ENCODE measurements around the gene TMUB1. TPM values are rescaled to one million over a fixed set of nuclear protein-coding genes. Genes with fewer than 3 reads are reported as not detected.

TMUB1 gene
- total and polyA plus RNA-seq, 9 of the 15 experiments (the other 6 are each of a cell fraction or from before 2014, with no cell fraction given), result 0.14 to 241 (median 74.1) TPM

GRCh38 chr7:151075978-151076426 is 7.3 kb downstream of the TMUB1 start:
- Histone ChIP-seq H3K79me2 (ENCODE audit: control insufficient read depth, insufficient read depth, low read length) (peaks cover 25% of the 10 kb centered on the region), H3K36me3 (ENCODE audit: control insufficient read depth, insufficient read depth, low read length) (peaks cover 86% of the 10 kb centered on the region), H3K4me3 (no peak overlapping the region), H3K9me3 (replicated peaks; ENCODE audit: control insufficient read depth, insufficient read depth, low read depth, low read length) (no peaks in the 10 kb centered on the region), H4K20me1 (replicated peaks; ENCODE audit: control insufficient read depth, insufficient read depth, low read length) (peaks cover 5% of the 10 kb centered on the region), H2AFZ (ENCODE audit: low read depth, low read length) (no peak overlapping the region), H3K27me3 (ENCODE audit: control insufficient read depth in 2 of 2, insufficient read depth in 2 of 2, low read length in 2 of 2) (no peaks in the 10 kb centered on the region), H3K4me1 (replicated peaks in 1 of 2; ENCODE audit: control insufficient read depth in 2 of 2, insufficient read depth in 2 of 2, low read length in 2 of 2) (peaks cover 23 to 73% of the 10 kb centered on the region in 2 experiments), H3K27ac (ENCODE audit: extremely low read depth, low read depth, low read length) (no peak overlapping the region), H3K9me1 (ENCODE audit: control insufficient read depth, insufficient read depth, low read length) (no peaks in the 10 kb centered on the region), H3K4me2 (ENCODE audit: insufficient read depth, low read length) (no peak overlapping the region), H3K9ac (ENCODE audit: insufficient read depth in 1 of 2, low read depth in 2 of 2, low read length in 2 of 2) (peak overlapping the region in 1 of 2 experiments; percentile 74; a peak in 2 of 4 replicates)
- in situ Hi-C loops (cut with MboI), result no loop called here
- peak in 1 of 4 experiments; percentile 42 for DNase-seq (ENCODE audit: extremely low read depth in 1 of 4, low spot score in 3 of 4)
- TSS peak; percentile 54 for BruUV-seq (replicated peaks)
- ATAC-seq, result no peak
- intact Hi-C loops (cut with micrococcal nuclease), result no loop called here
- WGBS (ENCODE audit: insufficient coverage, low coverage, missing lambda C conversion rate), result 76% methylated on average over 20 of the region's 22 CpGs
- ChIA-PET CTCF (ENCODE audit: low intra/inter-chr PET ratio) (no interaction called here), POLR2A (interaction anchor here (0.7 to 1.8 kb wide), 9 partner anchors 9 to 75 kb away, joined by 3 to 8 read pairs (median 5); partner anchors contain the start of genes ABCB8 and AGAP3)
- no peak for FAIRE-seq
- no peak for TF ChIP-seq HNRNPK (IDR thresholded peaks at IDR 0.05; ENCODE audit: low read depth, low read length, poor library complexity, severe bottlenecking)
- TF ChIP-seq SNRNP70 (optimal IDR thresholded peaks at IDR 0.05; ENCODE audit: low read depth, low read length), result peak; percentile 9
- no peak for TF ChIP-seq PTTG1 (tag; IDR thresholded peaks at IDR 0.05; ENCODE audit: low read depth)
- peak; percentile 70; the same call in 1 of the 2 replicates for TF ChIP-seq POLR2A (conservative IDR thresholded peaks at IDR 0.05)
- no peak for TF ChIP-seq SAFB2 (IDR thresholded peaks at IDR 0.05; ENCODE audit: borderline replicate concordance, low read depth, low read length, severe bottlenecking)
- TF ChIP-seq ZNF444 (CRISPR knock-in tag; IDR thresholded peaks at IDR 0.05), result no peak
- TF ChIP-seq KDM5B (IDR thresholded peaks at IDR 0.05; ENCODE audit: insufficient replicate concordance, low read depth, low read length), result peak; percentile 27
- TF ChIP-seq RUNX1 (IDR thresholded peaks at IDR 0.05; ENCODE audit: low read depth), result no peak
- TF ChIP-seq ZKSCAN3 (CRISPR knock-in tag; IDR thresholded peaks at IDR 0.05), result no peak
- TF ChIP-seq SLC30A9 (CRISPR knock-in tag; IDR thresholded peaks at IDR 0.05), result no peak
- TF ChIP-seq CEBPG (CRISPR knock-in tag; IDR thresholded peaks at IDR 0.05), result 0 out of 2 replicates have a peak, but pooled peaks have one; percentile 18
- no peak for TF ChIP-seq CEBPG (tag; conservative IDR thresholded peaks at IDR 0.05 in 1 of 2, IDR thresholded peaks at IDR 0.05 in 1 of 2)
- no peak for TF ChIP-seq ZBED1 (IDR thresholded peaks at IDR 0.05)
- peak; percentile 68 for TF ChIP-seq ZBTB33 (CRISPR knock-in tag; IDR thresholded peaks at IDR 0.05)
- TF ChIP-seq, protein P1, sequence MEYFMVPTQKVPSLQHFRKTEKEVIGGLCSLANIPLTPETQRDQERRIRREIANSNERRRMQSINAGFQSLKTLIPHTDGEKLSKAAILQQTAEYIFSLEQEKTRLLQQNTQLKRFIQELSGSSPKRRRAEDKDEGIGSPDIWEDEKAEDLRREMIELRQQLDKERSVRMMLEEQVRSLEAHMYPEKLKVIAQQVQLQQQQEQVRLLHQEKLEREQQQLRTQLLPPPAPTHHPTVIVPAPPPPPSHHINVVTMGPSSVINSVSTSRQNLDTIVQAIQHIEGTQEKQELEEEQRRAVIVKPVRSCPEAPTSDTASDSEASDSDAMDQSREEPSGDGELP (CRISPR knock-in tag; IDR thresholded peaks at IDR 0.05; ENCODE audit: borderline replicate concordance), result peak; percentile 51; the same call in 1 of the 2 replicates
- no peak for TF ChIP-seq SMAD1 (IDR thresholded peaks at IDR 0.05; ENCODE audit: low read depth, low read length, partially characterized antibody)
- no peak for TF ChIP-seq ASH1L (IDR thresholded peaks at IDR 0.05; ENCODE audit: borderline replicate concordance, low read depth, partially characterized antibody)
- TF ChIP-seq ZNF280B (CRISPR knock-in tag; IDR thresholded peaks at IDR 0.05), result no peak
- TF ChIP-seq ZNF224 (CRISPR knock-in tag; IDR thresholded peaks at IDR 0.05), result no peak
- TF ChIP-seq YBX1 (IDR thresholded peaks at IDR 0.05), result no peak

Measured in K562 (cell line).